Small intestine (tissue), 16 donors: Measurements from ENCODE around the gene ACOX3. TPM values are rescaled to one million over a fixed set of nuclear protein-coding genes. Genes with fewer than 3 reads are reported as not detected.
"Not testable (repeated sequence)": the region's sequence is repeated elsewhere in the genome, so short reads cannot be mapped to it uniquely, and the experiment has no call there.

Experiments used
- DNase-seq, 2 donors: peaks; one replicate each; pipeline versions ENCODE4 v3.0.0 to v3.0.0-alpha.2; 2013
- FAIRE-seq: peaks from 2 replicates; lab custom pipeline; 2012; peaks lifted over from hg19 to GRCh38; lab: Jason Lieb, UNC
- H3K27ac ChIP-seq, 3 donors: one replicate each; pipeline ENCODE4 v1.5.1; 2013; ENCODE audit warnings: low read length in 2 of 3, mild to moderate bottlenecking in 2 of 3, control low read depth in 1 of 3, inconsistent platforms in 1 of 3, low read depth in 1 of 3, moderate library complexity in 1 of 3
- H3K27me3 ChIP-seq, 3 donors: one replicate each; pipeline ENCODE4 v1.6.1; 2013; ENCODE audit warnings: low read length in 3 of 3, inconsistent platforms in 1 of 3; ENCODE audit not compliant: control insufficient read depth in 3 of 3, insufficient read depth in 3 of 3
- H3K36me3 ChIP-seq, 3 donors: one replicate each; pipeline ENCODE4 v1.6.1; 2013; ENCODE audit warnings: low read length in 3 of 3, inconsistent platforms in 1 of 3, low read depth in 1 of 3, mild to moderate bottlenecking in 1 of 3, moderate library complexity in 1 of 3; ENCODE audit not compliant: control insufficient read depth in 3 of 3, insufficient read depth in 2 of 3
- H3K4me1 ChIP-seq, 3 donors: one replicate each; pipeline ENCODE4 v1.6.1; 2013; ENCODE audit warnings: low read length in 2 of 3, inconsistent platforms in 1 of 3, low read depth in 1 of 3, mild to moderate bottlenecking in 1 of 3, moderate library complexity in 1 of 3; ENCODE audit not compliant: control insufficient read depth in 3 of 3, insufficient read depth in 2 of 3
- H3K4me3 ChIP-seq, 3 donors: one replicate each; pipeline ENCODE4 v1.5.1; 2013; ENCODE audit warnings: low read length in 3 of 3, control low read depth in 1 of 3, inconsistent platforms in 1 of 3, low read depth in 1 of 3, mild to moderate bottlenecking in 1 of 3, moderate library complexity in 1 of 3
- H3K9me3 ChIP-seq, 2 donors: one replicate each; pipeline ENCODE4 v1.6.1; 2013; ENCODE audit warnings: low read depth in 1 of 2, low read length in 1 of 2; ENCODE audit not compliant: control insufficient read depth in 2 of 2, insufficient read depth in 1 of 2
- WGBS, 3 donors: extraction: QIAGEN DNeasy Blood & Tissue Kit; methylation state at CpG; one replicate each; pipeline ENCODE4 v1.1.7; 2013; 5-methylcytosine and 5-hydroxymethylcytosine counted together
- long read RNA-seq, 10 donors: transcript quantifications; one replicate each; lab custom pipeline, GENCODE V29; 2026
- polyA plus RNA-seq, 4 donors: library from polyadenylated mRNA; stranded (reverse) in 3 of 4; unstranded in 1 of 4; fragments of 200-250 nt in 3 of 4; fragments of 120-200 nt in 1 of 4; gene quantifications; one replicate each; pipeline versions ENCODE4 v1.2.1 to v1.2.3, GENCODE V29; 2013
- donor health status: healthy with polysubstance abuse.
- donor health status: control.
- donor health status: control.
- donor health status: Bipolar disorder and iron deficiency.
- donor health status: healthy.

Gene ACOX3
- 10 to 100 TPM; 15.2 to 31.1 (median 23.6) TPM for polyA plus RNA-seq
- long read RNA-seq, donor 1, result 0 reads
- long read RNA-seq, donor 2, partial matches to known transcripts, result 0 of 3 reads
- long read RNA-seq, donor 2, other reads (novel, unspliced or antisense), result 0 of 3 reads
- long read RNA-seq, donor 3, partial matches to known transcripts, result 0 of 1 reads
- long read RNA-seq, donor 3, other reads (novel, unspliced or antisense), result 0 of 1 reads
- long read RNA-seq, donor 4, result 0 reads
- long read RNA-seq, donor 5, partial matches to known transcripts, result 0 of 1 reads
- long read RNA-seq, donor 5, other reads (novel, unspliced or antisense), result 0 of 1 reads
- long read RNA-seq, donor 6, result 0 reads
- long read RNA-seq, donor 7, result 0 reads
- long read RNA-seq, donor 8, result 0 reads
- long read RNA-seq, donor 9, result 0 reads
- long read RNA-seq, donor 10, partial matches to known transcripts, result 0 of 1 reads
- long read RNA-seq, donor 10, other reads (novel, unspliced or antisense), result 0 of 1 reads

DNA sequence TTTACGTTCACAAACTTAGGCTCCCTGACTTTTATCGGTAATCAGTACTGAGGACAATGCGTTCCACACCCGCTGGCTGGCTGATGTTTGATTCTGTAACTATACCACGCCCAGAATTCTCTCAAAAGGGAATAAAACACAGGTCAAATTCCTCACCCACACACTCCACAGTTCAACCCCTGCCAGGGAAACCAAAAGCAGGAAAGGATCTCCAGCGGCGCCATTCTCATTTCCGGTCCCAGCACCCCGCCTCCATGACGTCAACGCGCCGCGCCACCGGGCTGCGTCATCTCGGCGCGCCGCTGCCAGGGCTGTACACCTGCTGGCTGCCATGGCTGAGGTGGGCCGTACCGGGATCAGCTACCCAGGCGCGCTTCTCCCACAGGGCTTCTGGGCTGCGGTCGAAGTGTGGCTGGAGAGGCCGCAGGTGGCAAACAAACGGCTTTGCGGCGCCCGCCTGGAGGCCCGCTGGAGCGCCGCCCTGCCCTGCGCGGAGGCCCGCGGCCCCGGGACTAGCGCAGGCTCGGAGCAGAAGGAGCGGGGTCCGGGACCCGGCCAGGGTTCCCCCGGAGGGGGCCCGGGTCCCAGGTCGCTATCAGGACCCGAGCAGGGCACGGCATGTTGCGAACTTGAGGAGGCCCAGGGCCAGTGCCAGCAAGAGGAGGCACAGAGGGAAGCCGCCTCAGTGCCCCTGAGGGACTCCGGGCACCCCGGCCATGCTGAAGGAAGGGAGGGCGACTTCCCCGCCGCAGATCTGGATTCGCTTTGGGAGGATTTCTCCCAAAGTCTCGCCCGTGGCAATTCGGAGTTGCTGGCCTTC, at the start of gene ACOX3, which contains the start of gene TRMT44:
TSS of gene ACOX3 (minus strand) at position 232 of the 820 bp plus-strand sequence. CDS start 24,202 bp downstream, outside the sequence.
TSS of gene TRMT44 (plus strand) at position 286 of the 820 bp plus-strand sequence. CDS start at position 332, 46 bp downstream.
- Histone ChIP-seq H3K9me3 (no peaks in the 10 kb centered on the region), H3K4me1 (peaks cover 6 to 42% (median 18%) of the 10 kb centered on the region in 3 donors), H3K27ac (peak within 1 kb of the TSS; percentile 86 to 96 (median 88)), H3K4me3 (peak within 1 kb of the TSS; percentile 58 to 99 (median 96)), H3K36me3 (peaks cover 0 to 9% (median 0%) of the 10 kb centered on the region in 3 donors), H3K27me3 (no peaks in the 10 kb centered on the region)
- peak; percentile 96 to 98 for DNase-seq
- 0 to 1% (median 0%) methylated on average over 49 to 60 of the region's 60 CpGs for WGBS, 3 donors
- FAIRE-seq, result no peak

- no peaks in the 10 kb centered on the region for H3K4me1 ChIP-seq
- H3K4me3 ChIP-seq, result no peak overlapping the region
- H3K9me3 ChIP-seq, result no peaks in the 10 kb centered on the region
- DNase-seq (no peak), FAIRE-seq (no peak)
- no peaks in the 10 kb centered on the region for H3K36me3 ChIP-seq
- H3K27me3 ChIP-seq, result no peaks in the 10 kb centered on the region
- 92 to 99% (median 94%) methylated on average over 5 of the region's 5 CpGs for WGBS, 3 donors
- no peak overlapping the region for H3K27ac ChIP-seq
Measured at GRCh38 chr4:8488791-8489369, 48.4 kb upstream of the ACOX3 start.

GRCh38 chr4:8486643-8487042, 46.1 kb upstream of the ACOX3 start:
- not testable (repeated sequence) for H3K4me3 ChIP-seq, H3K27me3 ChIP-seq, DNase-seq, H3K4me1 ChIP-seq, FAIRE-seq, H3K27ac ChIP-seq, H3K9me3 ChIP-seq, H3K36me3 ChIP-seq
- WGBS, 3 donors, result 35 to 58% (median 46%) methylated on average over 7 to 9 of the region's 9 CpGs

- Histone ChIP-seq H3K4me1 (no peaks in the 10 kb centered on the region), H3K9me3 (no peaks in the 10 kb centered on the region), H3K27ac (no peak overlapping the region), H3K36me3 (peaks cover 0 to 32% (median 0%) of the 10 kb centered on the region in 3 donors), H3K27me3 (no peaks in the 10 kb centered on the region), H3K4me3 (no peak overlapping the region)
- DNase-seq (no peak), FAIRE-seq (no peak)
- 91 to 94% (median 92%) methylated on average over 11 of the region's 11 CpGs for WGBS, 3 donors
Measured at GRCh38 chr4:8480221-8480620, 39.7 kb upstream of the ACOX3 start.

GRCh38 chr4:8478801-8479744, 38.5 kb upstream of the ACOX3 start:
- 91 to 93% (median 92%) methylated on average over 23 to 24 of the region's 24 CpGs for WGBS, 3 donors
- Histone ChIP-seq H3K36me3 (peaks cover 0 to 33% (median 0%) of the 10 kb centered on the region in 3 donors), H3K9me3 (no peaks in the 10 kb centered on the region), H3K27ac (no peak overlapping the region), H3K4me1 (no peaks in the 10 kb centered on the region), H3K4me3 (no peak overlapping the region), H3K27me3 (no peaks in the 10 kb centered on the region)
- FAIRE-seq (no peak), DNase-seq (no peak)

DNA sequence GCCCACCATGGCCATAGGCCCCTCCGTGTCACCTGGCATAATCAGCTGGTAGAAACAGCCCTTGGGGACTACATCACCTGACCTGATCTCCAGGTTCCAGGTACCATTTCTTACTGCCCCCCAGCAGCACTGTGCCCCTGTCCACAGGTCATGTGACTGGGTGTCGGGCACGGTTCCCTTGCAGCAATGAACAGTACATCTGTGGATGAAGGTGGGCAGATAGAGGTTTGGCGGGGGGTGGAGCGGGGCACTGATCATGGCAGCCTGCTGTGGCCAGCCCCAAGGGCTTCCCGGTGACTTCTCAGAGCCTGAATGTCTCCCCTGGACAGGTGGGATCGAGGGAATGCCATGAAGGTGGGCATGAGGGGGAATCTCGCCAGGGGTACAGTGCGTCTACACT, 37.8 kb upstream of the ACOX3 start:
- no peak overlapping the region for H3K27ac ChIP-seq
- peaks cover 0 to 2% (median 0%) of the 10 kb centered on the region in 3 donors for H3K4me1 ChIP-seq
- FAIRE-seq (no peak), DNase-seq (no peak)
- H3K27me3 ChIP-seq, result no peaks in the 10 kb centered on the region
- 90 to 96% (median 93%) methylated on average over 9 of the region's 9 CpGs for WGBS, 3 donors
- H3K9me3 ChIP-seq, result no peaks in the 10 kb centered on the region
- H3K4me3 ChIP-seq, result no peak overlapping the region
- H3K36me3 ChIP-seq, result peaks cover 0 to 37% (median 0%) of the 10 kb centered on the region in 3 donors

GRCh38 chr4:8477676-8478075, 37.2 kb upstream of the ACOX3 start:
- Histone ChIP-seq H3K27ac (no peak overlapping the region), H3K4me1 (peaks cover 0 to 2% (median 0%) of the 10 kb centered on the region in 3 donors), H3K27me3 (no peaks in the 10 kb centered on the region), H3K36me3 (peaks cover 0 to 41% (median 0%) of the 10 kb centered on the region in 3 donors), H3K9me3 (no peaks in the 10 kb centered on the region), H3K4me3 (no peak overlapping the region)
- DNase-seq, result no peak
- FAIRE-seq, result no peak
- WGBS, 3 donors, result 87 to 95% (median 92%) methylated on average over 8 of the region's 8 CpGs
